Choroid plexus epithelial cell (primary cell): ENCODE measurements around the gene CARD18.
"Not testable (repeated sequence)": the region's sequence is repeated elsewhere in the genome, so short reads cannot be mapped to it uniquely, and the experiment has no call there.

Experiments used
- DNase-seq: peaks from one replicate; pipeline ENCODE4 v3.0.0-alpha.2; 2010; ENCODE audit warnings: low read depth
- H3K4me3 ChIP-seq: 2 replicates; pipeline ENCODE4 v1.5.1; 2011; ENCODE audit warnings: low read depth, mild to moderate bottlenecking, control low read depth, low read length, moderate library complexity
- CTCF ChIP-seq: conservative IDR thresholded peaks from 2 replicates; pipeline ENCODE4 v1.5.1; 2011; ENCODE audit warnings: low read depth, mild to moderate bottlenecking, control low read depth, inconsistent platforms, low read length, moderate library complexity

The CARD18 gene

GRCh38 chr11:105111145-105111944, 28.2 kb downstream of the CARD18 start:
- TF ChIP-seq CTCF, result no peak
- no peak overlapping the region for H3K4me3 ChIP-seq
- DNase-seq, result no peak

GRCh38 chr11:105110688-105111030, 28.9 kb downstream of the CARD18 start:
- no peak for DNase-seq
- H3K4me3 ChIP-seq, result no peak overlapping the region
- TF ChIP-seq CTCF, result no peak

GRCh38 chr11:105109855-105110687, 29.5 kb downstream of the CARD18 start:
- TF ChIP-seq CTCF, result no peak
- no peak overlapping the region for H3K4me3 ChIP-seq

GRCh38 chr11:105109321-105109720, 30.2 kb downstream of the CARD18 start:
- DNase-seq, result no peak
- no peak overlapping the region for H3K4me3 ChIP-seq
- no peak for TF ChIP-seq CTCF

More at GRCh38 chr11:105109855-105110687, 29.5 kb downstream of the CARD18 start:
- no peak for DNase-seq

GRCh38 chr11:105108247-105108646, 31.3 kb downstream of the CARD18 start:
- no peak for TF ChIP-seq CTCF
- H3K4me3 ChIP-seq, result no peak overlapping the region
- DNase-seq, result no peak

- not testable (repeated sequence) for H3K4me3 ChIP-seq, DNase-seq
Measured at GRCh38 chr11:105107226-105107825, 32.2 kb downstream of the CARD18 start.

- DNase-seq, result no peak
- TF ChIP-seq CTCF, result no peak
- H3K4me3 ChIP-seq, result no peak overlapping the region
Measured at GRCh38 chr11:105106140-105106539, 33.4 kb downstream of the CARD18 start.
